Body of pancreas (tissue), 4 donors: Measurements from ENCODE around the gene C15orf39.
"Not testable (repeated sequence)": the region's sequence is repeated elsewhere in the genome, so short reads cannot be mapped to it uniquely, and the experiment has no call there.

Source experiments
- POLR2A ChIP-seq, 3 donors: fragments of 450-650 bp; IDR thresholded peaks; one replicate each; pipeline ENCODE4 v1.6.1; 2016; ENCODE audit warnings: antibody characterized with exemption in 3 of 3, mild to moderate bottlenecking in 2 of 3
- TF ChIP-seq, protein P1 (sequence below), 7 experiments: fragments of 450-650 bp in 4 of 7; fragments of 200-600 bp in 3 of 7; sonication (generic) in 3 of 7; IDR thresholded peaks; one replicate each; pipeline ENCODE4 v1.5.1; 2016 to 2019; ENCODE audit warnings: antibody characterized with exemption in 7 of 7

DNA sequence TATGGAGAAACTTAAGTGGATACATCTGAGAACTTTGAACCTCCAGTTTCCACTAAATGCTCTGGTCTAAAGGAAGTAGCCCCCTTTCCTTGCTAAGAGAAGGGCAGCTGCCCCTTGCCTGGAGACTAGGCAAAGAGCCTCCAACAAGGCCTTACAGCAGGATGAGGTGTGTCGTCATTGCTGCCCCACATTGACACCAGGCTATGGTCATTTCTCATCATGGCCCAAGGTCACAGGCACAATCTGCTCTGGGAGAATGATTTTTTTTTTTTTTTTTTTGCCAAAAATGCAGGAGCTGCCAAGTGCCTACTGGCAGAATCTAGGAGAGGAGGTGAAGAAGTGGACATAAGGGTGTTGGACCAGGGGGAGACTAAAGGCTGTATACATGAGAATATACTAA lies 44.1 kb downstream of the C15orf39 start:
- not testable (repeated sequence) for TF ChIP-seq POLR2A (IDR thresholded peaks at IDR 0.05)
- TF ChIP-seq, protein P1, sequence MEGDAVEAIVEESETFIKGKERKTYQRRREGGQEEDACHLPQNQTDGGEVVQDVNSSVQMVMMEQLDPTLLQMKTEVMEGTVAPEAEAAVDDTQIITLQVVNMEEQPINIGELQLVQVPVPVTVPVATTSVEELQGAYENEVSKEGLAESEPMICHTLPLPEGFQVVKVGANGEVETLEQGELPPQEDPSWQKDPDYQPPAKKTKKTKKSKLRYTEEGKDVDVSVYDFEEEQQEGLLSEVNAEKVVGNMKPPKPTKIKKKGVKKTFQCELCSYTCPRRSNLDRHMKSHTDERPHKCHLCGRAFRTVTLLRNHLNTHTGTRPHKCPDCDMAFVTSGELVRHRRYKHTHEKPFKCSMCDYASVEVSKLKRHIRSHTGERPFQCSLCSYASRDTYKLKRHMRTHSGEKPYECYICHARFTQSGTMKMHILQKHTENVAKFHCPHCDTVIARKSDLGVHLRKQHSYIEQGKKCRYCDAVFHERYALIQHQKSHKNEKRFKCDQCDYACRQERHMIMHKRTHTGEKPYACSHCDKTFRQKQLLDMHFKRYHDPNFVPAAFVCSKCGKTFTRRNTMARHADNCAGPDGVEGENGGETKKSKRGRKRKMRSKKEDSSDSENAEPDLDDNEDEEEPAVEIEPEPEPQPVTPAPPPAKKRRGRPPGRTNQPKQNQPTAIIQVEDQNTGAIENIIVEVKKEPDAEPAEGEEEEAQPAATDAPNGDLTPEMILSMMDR (IDR thresholded peaks at IDR 0.05): not testable (repeated sequence)
